Uterus (tissue), 4 donors: ENCODE data around the gene TBX2. TPM values are rescaled to one million over a fixed set of nuclear protein-coding genes. Genes with fewer than 3 reads are reported as not detected.

Experiments used
- DNase-seq, 2 donors: peaks; one replicate each; pipeline ENCODE4 v3.0.0-alpha.2; 2019 to 2020
- H3K27ac ChIP-seq, 2 donors: fragments of 200-600 bp; sonication (generic); 1 replicate in 1 of 2; 2 replicates in 1 of 2; pipeline ENCODE4 v1.5.1; 2016 to 2018
- H3K27me3 ChIP-seq, 2 donors: fragments of 200-600 bp; sonication (generic); one replicate each; pipeline ENCODE4 v1.5.1; 2018 to 2019; ENCODE audit warnings: control low read depth in 1 of 2
- H3K36me3 ChIP-seq, 2 donors: fragments of 200-600 bp; sonication (generic); one replicate each; pipeline ENCODE4 v1.5.1; 2019; ENCODE audit warnings: control low read depth in 1 of 2
- H3K4me1 ChIP-seq, 2 donors: fragments of 200-600 bp; sonication (generic); one replicate each; pipeline ENCODE4 v1.5.1; 2018 to 2019; ENCODE audit warnings: control low read depth in 1 of 2
- H3K4me3 ChIP-seq, 2 donors: fragments of 200-600 bp; sonication (generic); 1 replicate in 1 of 2; 2 replicates in 1 of 2; pipeline ENCODE4 v1.5.1; 2018 to 2019; ENCODE audit warnings: mild to moderate bottlenecking in 1 of 2
- H3K9me3 ChIP-seq, 2 donors: fragments of 200-600 bp; sonication (generic); one replicate each; pipeline ENCODE4 v1.5.1; 2019; ENCODE audit warnings: control low read depth in 1 of 2
- POLR2A ChIP-seq, 2 donors: fragments of 450-650 bp; IDR thresholded peaks; one replicate each; pipeline ENCODE4 v1.6.1; 2016; ENCODE audit warnings: antibody characterized with exemption in 2 of 2, mild to moderate bottlenecking in 1 of 2, moderate library complexity in 1 of 2
- intact Hi-C: fragments of 100-400 bp; cut with DNase I; formaldehyde crosslinking; loops from one replicate; pipeline ENCODE4 v1.15.1; 2023; ENCODE audit warnings: low total_unique reads
- total RNA-seq, 4 donors: library from RNA; depleted of rRNA in 3 of 4; stranded (reverse); fragments of >200 nt in 3 of 4; gene quantifications; one replicate each; pipeline versions ENCODE4 v1.1.0 to v1.2.4, GENCODE V29; 2014 to 2023
- TF ChIP-seq, protein P1 (sequence below), 4 experiments: fragments of 200-600 bp in 2 of 4; fragments of 450-650 bp in 2 of 4; sonication (generic) in 2 of 4; IDR thresholded peaks; one replicate each; pipeline ENCODE4 v1.5.1; 2016 to 2019; ENCODE audit warnings: antibody characterized with exemption in 4 of 4, mild to moderate bottlenecking in 2 of 4, moderate library complexity in 1 of 4
- donor health status: DM: yes; HTN: yes; CAD: no.

Gene TBX2
- total RNA-seq, 4 donors from 2014 or later, result 0.29 to 40.5 (median 27.4) TPM

DNA sequence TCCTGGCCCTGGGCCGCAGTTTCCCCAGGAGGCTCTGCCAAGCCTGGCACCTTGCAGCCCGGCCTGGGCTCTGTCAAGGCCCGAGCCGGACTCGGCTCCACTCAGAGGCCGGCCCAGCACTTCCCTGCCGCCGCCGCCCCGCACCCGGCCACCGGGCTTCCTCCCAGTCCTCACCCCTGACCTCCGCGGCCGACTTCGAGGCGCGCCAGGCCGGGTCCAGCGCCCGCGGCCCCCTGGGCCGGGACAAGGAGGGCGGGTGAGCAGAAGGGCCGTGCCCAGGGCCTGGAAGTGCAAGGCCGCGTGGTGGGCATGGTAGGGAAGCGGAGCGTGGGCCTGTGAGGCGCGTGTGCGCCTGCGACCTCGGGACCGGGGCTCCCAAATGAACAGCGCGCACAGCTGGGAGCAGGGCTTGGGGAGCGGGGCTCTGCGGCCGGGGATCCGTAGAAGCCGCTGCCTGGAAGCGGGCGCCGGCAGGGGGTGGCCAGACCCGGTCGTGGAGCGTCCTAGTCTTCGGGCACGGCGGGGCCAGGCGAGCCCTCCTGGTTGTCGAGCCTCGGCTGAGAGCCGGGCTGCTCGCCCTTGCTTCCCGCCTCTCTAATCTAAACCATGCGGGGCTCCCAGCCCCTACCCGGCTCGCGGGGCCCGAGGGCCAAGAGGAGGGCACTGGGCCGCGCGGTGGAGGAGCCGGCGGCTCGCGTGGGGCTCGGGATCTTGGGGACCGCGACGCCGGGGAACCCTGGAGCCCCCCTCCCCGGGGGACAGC lies 52.1 kb downstream of the TBX2 start:
- DNase-seq, result no peak
- no peaks in the 10 kb centered on the region for H3K9me3 ChIP-seq
- peaks cover 0 to 11% of the 10 kb centered on the region in 2 donors for H3K4me1 ChIP-seq
- no peak overlapping the region for H3K4me3 ChIP-seq
- peaks cover 21 to 58% of the 10 kb centered on the region in 2 donors for H3K27me3 ChIP-seq
- intact Hi-C loops, result no loop called here
- H3K36me3 ChIP-seq, result no peaks in the 10 kb centered on the region
- H3K27ac ChIP-seq, result no peak overlapping the region
- TF ChIP-seq, protein P1, sequence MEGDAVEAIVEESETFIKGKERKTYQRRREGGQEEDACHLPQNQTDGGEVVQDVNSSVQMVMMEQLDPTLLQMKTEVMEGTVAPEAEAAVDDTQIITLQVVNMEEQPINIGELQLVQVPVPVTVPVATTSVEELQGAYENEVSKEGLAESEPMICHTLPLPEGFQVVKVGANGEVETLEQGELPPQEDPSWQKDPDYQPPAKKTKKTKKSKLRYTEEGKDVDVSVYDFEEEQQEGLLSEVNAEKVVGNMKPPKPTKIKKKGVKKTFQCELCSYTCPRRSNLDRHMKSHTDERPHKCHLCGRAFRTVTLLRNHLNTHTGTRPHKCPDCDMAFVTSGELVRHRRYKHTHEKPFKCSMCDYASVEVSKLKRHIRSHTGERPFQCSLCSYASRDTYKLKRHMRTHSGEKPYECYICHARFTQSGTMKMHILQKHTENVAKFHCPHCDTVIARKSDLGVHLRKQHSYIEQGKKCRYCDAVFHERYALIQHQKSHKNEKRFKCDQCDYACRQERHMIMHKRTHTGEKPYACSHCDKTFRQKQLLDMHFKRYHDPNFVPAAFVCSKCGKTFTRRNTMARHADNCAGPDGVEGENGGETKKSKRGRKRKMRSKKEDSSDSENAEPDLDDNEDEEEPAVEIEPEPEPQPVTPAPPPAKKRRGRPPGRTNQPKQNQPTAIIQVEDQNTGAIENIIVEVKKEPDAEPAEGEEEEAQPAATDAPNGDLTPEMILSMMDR (IDR thresholded peaks at IDR 0.05), result no peak
- TF ChIP-seq POLR2A (IDR thresholded peaks at IDR 0.05), result no peak

DNA sequence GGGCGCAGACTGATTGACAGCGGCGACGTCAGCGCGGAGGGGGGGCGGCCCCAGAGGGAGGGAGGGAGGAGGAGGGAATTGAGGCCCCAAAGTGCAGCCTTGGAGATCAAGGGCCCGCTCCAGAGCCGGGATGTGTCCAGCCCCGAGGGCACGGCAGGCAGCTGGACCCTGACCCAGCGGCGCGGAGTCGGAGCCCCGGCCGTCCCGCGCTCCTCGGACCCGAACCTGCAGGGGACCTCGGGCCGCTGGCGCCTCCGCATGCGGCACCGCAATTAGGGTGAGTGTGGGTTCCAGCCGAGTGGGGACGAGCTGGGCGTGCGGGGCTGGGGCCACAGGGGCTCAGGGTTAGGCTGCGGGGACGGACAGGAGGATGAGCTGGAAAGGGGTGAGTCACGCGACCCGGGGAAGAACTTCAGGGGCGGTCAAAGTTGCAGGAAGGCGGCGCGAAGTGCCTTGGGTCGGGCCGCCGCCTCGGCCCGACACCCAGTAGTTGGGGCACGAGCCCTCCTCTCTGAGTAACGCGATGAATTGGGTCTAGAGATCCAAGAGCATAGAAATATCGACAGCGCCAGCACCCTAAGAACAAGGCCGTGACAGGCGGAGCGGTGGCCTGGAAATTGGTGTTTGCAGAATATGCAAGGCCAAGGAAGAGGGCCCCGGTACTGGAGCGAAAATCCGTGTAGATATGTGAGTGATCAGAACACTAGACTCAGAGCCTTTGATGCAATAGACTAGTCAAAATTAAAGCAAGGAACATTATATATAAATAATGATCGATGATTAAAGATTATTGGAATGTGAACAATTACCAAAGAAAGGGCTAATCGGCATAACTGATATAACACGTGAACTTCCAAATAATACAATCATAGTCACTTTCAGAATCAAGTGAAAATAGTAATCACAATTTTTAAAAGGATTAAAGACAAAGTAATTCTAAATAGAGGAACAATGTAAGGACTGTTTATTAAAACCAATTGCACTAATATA lies 53.0 kb downstream of the TBX2 start, which contains the start of gene TBX4:
TSS of gene TBX4 (plus strand) at position 122 of the 990 bp plus-strand sequence. CDS start 4,069 bp downstream, outside the sequence.
- intact Hi-C loops, result no loop called here
- peaks cover 24 to 63% of the 10 kb centered on the region in 2 donors for H3K27me3 ChIP-seq
- no peaks in the 10 kb centered on the region for H3K36me3 ChIP-seq
- H3K4me1 ChIP-seq, result peaks cover 0 to 11% of the 10 kb centered on the region in 2 donors
- no peaks in the 10 kb centered on the region for H3K9me3 ChIP-seq
- no peak within 1 kb of the TSS for H3K4me3 ChIP-seq
- DNase-seq, result no peak
- no peak within 1 kb of the TSS for H3K27ac ChIP-seq
- TF ChIP-seq, protein P1 (IDR thresholded peaks at IDR 0.05), result no peak
- no peak for TF ChIP-seq POLR2A (IDR thresholded peaks at IDR 0.05)

DNA sequence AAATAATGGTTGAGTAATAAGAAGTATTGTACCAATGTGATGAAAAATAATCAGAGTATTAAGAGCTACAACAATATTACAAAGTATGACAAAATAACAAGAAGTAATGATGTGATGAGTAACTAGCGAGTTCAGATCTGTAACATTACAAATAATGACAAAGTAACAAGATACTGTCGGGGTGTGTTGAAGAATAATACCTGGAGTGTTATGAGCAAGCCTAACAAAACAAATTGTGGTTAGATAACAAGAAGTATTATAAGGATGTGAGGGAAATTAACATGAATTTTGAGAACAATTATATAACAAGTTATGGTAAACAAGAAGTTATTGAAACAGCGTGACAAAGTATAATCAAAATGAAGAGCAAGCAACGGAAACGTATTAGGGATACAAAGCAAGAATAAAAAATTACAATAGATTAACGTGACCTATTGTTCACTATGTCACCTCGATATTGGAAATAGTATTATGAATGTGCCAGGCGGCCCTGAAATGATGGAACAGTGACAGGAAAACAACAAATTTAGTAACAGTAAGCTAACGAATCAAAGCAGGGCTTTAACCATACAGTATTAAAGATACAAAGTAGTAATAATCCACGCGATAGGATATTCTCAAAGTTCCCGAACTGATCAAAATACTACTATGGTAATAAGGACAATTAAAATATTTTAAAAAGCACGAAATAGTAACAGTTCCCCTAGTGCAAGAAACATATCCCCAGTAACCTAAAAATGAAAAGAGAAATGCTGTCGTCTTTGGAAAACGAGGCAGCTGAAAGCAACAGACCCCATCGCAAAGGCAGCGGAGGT lies 54.1 kb downstream of the TBX2 start:
- H3K36me3 ChIP-seq, result no peaks in the 10 kb centered on the region
- peaks cover 0 to 11% of the 10 kb centered on the region in 2 donors for H3K4me1 ChIP-seq
- H3K27me3 ChIP-seq, result peaks cover 25 to 68% of the 10 kb centered on the region in 2 donors
- no peak overlapping the region for H3K27ac ChIP-seq
- TF ChIP-seq, protein P1 (IDR thresholded peaks at IDR 0.05), result no peak
- no peak for TF ChIP-seq POLR2A (IDR thresholded peaks at IDR 0.05)
- no peaks in the 10 kb centered on the region for H3K9me3 ChIP-seq
- DNase-seq, result no peak
- H3K4me3 ChIP-seq, result no peak overlapping the region
- intact Hi-C loops, result no loop called here

DNA sequence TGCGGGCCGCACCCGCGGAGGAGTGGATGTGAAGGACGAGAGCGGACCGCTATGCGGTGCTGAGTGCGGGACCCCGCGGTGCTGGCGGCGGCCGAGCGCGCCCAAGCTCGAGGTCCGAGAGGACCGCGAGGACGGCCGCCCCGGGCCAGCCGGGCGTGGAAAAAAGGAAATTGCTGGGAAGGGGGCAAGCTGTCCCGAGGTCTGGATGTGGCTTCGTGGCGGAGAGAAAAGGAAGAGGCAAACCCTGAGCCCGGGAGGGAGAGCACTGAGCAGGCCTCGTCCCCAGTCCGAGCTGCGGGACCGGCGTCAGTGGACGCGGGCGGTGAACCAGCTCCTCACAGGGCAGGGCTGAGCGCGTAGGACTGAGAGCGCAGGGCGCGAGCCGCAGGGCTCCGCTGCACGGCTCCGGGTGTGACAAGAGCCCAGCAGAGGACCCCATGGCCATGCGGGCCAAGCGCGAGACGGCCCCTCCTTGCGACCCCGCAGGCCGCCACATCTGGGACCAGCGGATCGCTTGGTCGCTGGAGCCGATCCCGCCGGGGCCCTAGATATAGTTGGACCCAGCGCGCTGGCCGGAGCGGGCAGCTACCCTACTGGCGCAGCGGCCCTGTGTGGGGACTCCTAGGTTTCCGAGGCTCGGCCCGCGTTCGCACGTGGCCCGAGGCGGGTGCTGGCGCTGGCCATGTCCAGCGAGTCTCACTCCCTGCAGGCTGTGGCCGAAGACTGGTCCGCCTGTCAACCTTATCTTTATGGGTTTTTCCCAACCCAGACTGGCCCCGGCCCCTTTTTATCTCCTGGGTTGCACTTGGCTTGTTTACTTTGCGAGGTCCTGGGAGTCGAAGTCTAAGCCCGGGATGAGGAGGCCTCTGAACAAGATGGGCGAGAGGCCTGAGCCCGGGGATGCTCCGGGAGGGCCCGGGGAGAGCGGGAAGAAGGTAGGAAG lies 55.0 kb downstream of the TBX2 start:
- Histone ChIP-seq H3K36me3 (no peaks in the 10 kb centered on the region), H3K27me3 (peaks cover 25 to 68% of the 10 kb centered on the region in 2 donors), H3K4me3 (no peak overlapping the region), H3K27ac (no peak overlapping the region), H3K9me3 (no peaks in the 10 kb centered on the region), H3K4me1 (peaks cover 0 to 11% of the 10 kb centered on the region in 2 donors)
- TF ChIP-seq POLR2A (IDR thresholded peaks at IDR 0.05), result no peak
- TF ChIP-seq, protein P1 (IDR thresholded peaks at IDR 0.05), result no peak
- intact Hi-C loops, result no loop called here
- no peak for DNase-seq
